ENCODE measurements around the gene CD36.
"Not testable (repeated sequence)": the region's sequence is repeated elsewhere in the genome, so short reads cannot be mapped to it uniquely, and the experiment has no call there.

The CD36 gene

DNA sequence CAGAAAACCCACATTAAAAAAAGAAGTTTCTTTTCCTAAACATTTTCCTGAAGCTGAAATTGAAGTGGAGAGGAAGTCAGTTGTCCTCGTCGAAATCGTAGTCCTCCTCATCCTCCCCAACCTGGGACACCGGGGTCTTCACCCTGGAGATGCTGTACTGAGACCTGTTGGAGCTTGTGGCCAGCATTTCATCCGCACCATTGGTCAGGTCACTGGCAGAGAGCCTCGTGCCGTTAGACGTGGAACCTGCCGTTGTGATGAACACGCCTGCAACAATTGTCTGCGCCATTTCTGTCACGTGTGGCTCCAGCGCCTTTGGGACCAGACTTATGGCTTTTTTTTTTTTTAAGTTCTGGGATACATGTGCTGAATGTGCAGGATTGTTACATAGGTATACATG is 23.8 kb downstream of the CD36 start:
- Mint-ChIP-seq H3K4me1 (no peaks in the 10 kb centered on the region), H3K9me3 (peaks cover 12% of the 10 kb centered on the region), H3K27me3 (no peaks in the 10 kb centered on the region), H3K36me3 (ENCODE audit: insufficient read depth) (no peaks in the 10 kb centered on the region), H3K27ac (ENCODE audit: low read depth) (no peak overlapping the region), H3K4me3 (no peak overlapping the region)
- ATAC-seq (replicated peaks; ENCODE audit: extremely low read depth, poor library complexity, severe bottlenecking) (no peak), DNase-seq (ENCODE audit: low spot score in 2 of 2) (no peak)

DNA sequence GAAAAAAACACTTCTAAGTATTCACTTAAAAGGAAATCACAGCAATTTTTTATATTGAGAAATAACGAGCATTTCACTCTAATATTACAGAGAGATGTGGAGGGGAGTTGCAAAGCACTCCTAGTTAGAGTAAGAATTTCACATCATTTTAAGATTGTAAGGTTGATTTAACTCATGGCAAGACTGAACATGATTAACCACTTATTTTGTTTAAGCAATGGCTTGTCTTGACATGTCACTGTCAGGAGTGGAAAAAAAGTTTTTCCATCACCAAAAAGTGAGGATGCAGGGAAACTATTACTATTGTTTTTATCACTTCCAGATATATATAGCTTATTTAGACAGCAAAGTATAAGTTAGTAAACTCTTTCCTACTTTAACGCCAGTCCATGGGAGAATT is 27.1 kb downstream of the CD36 start:
- DNase-seq (ENCODE audit: low spot score in 2 of 2) = no peak
- no peaks in the 10 kb centered on the region for H3K4me1 Mint-ChIP-seq
- H3K9me3 Mint-ChIP-seq = peaks cover 8% of the 10 kb centered on the region
- no peaks in the 10 kb centered on the region for H3K36me3 Mint-ChIP-seq (ENCODE audit: insufficient read depth)
- no peaks in the 10 kb centered on the region for H3K27me3 Mint-ChIP-seq
- H3K27ac Mint-ChIP-seq (ENCODE audit: low read depth) = no peak overlapping the region
- H3K4me3 Mint-ChIP-seq = no peak overlapping the region
- ATAC-seq (replicated peaks; ENCODE audit: extremely low read depth, poor library complexity, severe bottlenecking) = no peak

DNA sequence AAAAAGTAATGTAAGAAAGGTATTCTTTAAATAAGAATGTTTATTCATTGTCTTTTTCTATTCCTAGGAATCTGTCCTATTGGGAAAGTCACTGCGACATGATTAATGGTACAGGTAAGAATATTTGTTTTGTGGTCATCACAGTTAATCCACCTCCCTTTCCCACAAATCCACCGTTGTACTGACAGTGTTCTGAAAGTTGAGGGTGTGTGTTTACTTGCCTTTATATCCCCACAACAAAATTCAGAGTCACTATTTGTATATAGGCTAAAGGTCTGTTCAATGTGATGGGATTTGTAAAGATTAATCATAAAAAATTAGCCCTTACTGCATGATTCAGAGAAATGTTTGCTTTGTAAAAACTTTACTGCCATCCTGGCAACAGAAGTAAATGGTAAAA is 27.9 kb downstream of the CD36 start:
- Mint-ChIP-seq H3K36me3 (ENCODE audit: insufficient read depth) (no peaks in the 10 kb centered on the region), H3K9me3 (peaks cover 4% of the 10 kb centered on the region), H3K27me3 (no peaks in the 10 kb centered on the region), H3K4me1 (no peaks in the 10 kb centered on the region), H3K4me3 (no peak overlapping the region), H3K27ac (ENCODE audit: low read depth) (no peak overlapping the region)
- no peak for ATAC-seq (replicated peaks; ENCODE audit: extremely low read depth, poor library complexity, severe bottlenecking)
- DNase-seq (ENCODE audit: low spot score in 2 of 2) = no peak

DNA sequence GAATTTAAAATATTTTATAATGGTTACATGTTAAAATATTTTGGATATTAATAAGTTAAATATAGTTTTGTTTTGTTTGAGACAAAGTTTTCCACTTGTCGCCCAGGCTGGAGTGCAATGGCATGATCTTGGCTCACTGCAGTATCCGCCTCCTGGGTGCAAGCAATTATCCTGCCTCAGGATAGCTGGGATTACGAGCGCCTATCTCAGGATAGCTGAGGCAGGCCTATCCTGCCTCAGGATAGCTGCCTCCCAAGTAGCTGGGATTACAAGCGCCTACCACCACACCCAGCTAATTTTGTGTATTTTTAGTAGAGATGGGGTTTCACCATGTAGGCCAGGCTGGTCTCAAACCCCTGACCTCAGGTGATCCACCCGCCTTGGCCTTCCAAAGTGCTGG is 30.9 kb downstream of the CD36 start:
- not testable (repeated sequence) for H3K27me3 Mint-ChIP-seq; H3K4me1 Mint-ChIP-seq; H3K27ac Mint-ChIP-seq (ENCODE audit: low read depth); H3K9me3 Mint-ChIP-seq; ATAC-seq (replicated peaks; ENCODE audit: extremely low read depth, poor library complexity, severe bottlenecking); DNase-seq (ENCODE audit: low spot score in 2 of 2); H3K36me3 Mint-ChIP-seq (ENCODE audit: insufficient read depth); H3K4me3 Mint-ChIP-seq

DNA sequence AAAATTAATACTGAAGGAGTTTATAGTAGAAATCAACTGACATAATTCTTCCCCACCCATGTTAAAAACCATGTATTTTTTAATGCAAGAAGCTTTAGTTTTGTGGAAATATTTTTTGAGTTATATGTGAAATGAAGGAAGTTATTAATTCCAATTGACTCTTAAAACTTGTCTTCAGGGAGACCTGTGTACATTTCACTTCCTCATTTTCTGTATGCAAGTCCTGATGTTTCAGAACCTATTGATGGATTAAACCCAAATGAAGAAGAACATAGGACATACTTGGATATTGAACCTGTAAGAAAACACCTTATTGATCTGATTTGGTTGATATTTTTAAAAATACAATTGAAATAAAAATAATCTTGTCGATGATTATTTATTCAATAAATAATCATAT is 33.3 kb downstream of the CD36 start:
- no peak for DNase-seq (ENCODE audit: low spot score in 2 of 2)
- no peak overlapping the region for H3K27ac Mint-ChIP-seq (ENCODE audit: low read depth)
- peaks cover 3% of the 10 kb centered on the region for H3K36me3 Mint-ChIP-seq (ENCODE audit: insufficient read depth)

DNA sequence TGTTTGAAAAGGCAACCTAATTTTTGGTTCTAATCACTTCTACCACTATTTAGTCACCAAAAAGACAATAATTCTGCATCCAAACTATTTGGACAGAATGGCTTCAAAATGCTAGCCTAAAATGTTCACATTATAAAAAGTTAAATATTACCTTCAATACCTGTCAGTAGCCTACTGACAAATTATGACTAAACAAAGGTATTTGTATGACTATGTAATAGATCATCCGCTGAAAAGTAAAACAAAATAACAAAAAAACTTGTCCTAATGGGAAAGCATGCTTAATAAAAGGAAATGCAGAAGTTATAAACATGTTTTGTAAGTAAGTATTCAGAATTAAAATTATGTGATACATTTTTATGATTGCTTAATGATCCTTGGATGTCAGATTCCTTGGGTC is 36.6 kb downstream of the CD36 start:
- ATAC-seq (replicated peaks; ENCODE audit: extremely low read depth, poor library complexity, severe bottlenecking) = no peak
- H3K36me3 Mint-ChIP-seq (ENCODE audit: insufficient read depth) = peaks cover 3% of the 10 kb centered on the region
- no peak overlapping the region for H3K4me3 Mint-ChIP-seq
- no peaks in the 10 kb centered on the region for H3K27me3 Mint-ChIP-seq
- no peak overlapping the region for H3K27ac Mint-ChIP-seq (ENCODE audit: low read depth)
- no peak for DNase-seq (ENCODE audit: low spot score in 2 of 2)
- no peaks in the 10 kb centered on the region for H3K4me1 Mint-ChIP-seq
- H3K9me3 Mint-ChIP-seq = peaks cover 17% of the 10 kb centered on the region

More for the DNA sequence above, 33.3 kb downstream of the CD36 start:
- no peak for ATAC-seq (replicated peaks; ENCODE audit: extremely low read depth, poor library complexity, severe bottlenecking)
- Mint-ChIP-seq H3K9me3 (peaks cover 5% of the 10 kb centered on the region), H3K4me1 (no peaks in the 10 kb centered on the region), H3K27me3 (no peaks in the 10 kb centered on the region), H3K4me3 (no peak overlapping the region)

DNA sequence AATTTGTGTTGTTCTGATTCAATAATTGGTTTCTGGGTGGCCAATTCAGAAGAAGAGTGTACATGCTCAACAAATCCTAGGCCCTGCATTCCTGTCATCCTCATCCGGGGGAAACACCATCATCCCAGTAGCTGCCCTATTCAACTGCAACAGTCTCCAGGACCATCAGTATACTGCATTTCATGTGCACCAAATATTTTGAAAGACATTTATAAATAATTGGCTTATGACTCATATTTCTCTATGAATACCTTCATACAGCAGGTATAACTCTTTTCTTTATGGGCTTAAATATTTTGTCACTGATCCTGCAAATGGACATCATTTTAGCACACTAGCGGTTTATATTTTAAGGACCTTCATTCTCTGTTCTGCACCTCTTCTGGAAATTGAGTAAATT is 38.0 kb downstream of the CD36 start:
- no peak for ATAC-seq (replicated peaks; ENCODE audit: extremely low read depth, poor library complexity, severe bottlenecking)
- Mint-ChIP-seq H3K27ac (ENCODE audit: low read depth) (no peak overlapping the region), H3K36me3 (ENCODE audit: insufficient read depth) (peaks cover 3% of the 10 kb centered on the region), H3K4me3 (no peak overlapping the region), H3K27me3 (no peaks in the 10 kb centered on the region), H3K9me3 (peaks cover 26% of the 10 kb centered on the region), H3K4me1 (no peaks in the 10 kb centered on the region)
- no peak for DNase-seq (ENCODE audit: low spot score in 2 of 2)

GRCh38 chr7:80677629-80678028 is 39.2 kb downstream of the CD36 start:
- Mint-ChIP-seq H3K27ac (ENCODE audit: low read depth) (no peak overlapping the region), H3K9me3 (peaks cover 26% of the 10 kb centered on the region), H3K4me3 (no peak overlapping the region), H3K27me3 (no peaks in the 10 kb centered on the region), H3K36me3 (ENCODE audit: insufficient read depth) (peaks cover 3% of the 10 kb centered on the region), H3K4me1 (no peaks in the 10 kb centered on the region)
- DNase-seq (ENCODE audit: low spot score in 2 of 2) = no peak
- ATAC-seq (replicated peaks; ENCODE audit: extremely low read depth, poor library complexity, severe bottlenecking) = no peak

DNA sequence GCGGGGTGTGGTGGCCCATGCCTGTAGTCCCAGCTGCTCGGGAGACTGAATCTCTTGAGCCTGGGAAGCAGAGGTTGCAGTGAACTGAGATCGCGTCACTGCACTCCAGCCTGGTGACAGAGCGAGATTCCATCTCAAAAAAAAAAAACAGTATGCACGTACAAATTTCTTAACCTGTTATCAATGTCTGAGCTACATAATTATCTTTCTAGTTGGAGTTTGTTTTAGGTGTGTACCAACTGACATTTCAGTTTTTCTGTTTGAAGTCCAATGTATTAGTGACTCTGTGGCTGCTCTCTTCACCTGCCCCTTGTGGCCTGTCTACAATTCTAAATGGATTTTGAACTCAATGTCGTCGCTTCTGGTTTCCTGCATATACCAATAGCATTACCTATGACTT is 40.3 kb downstream of the CD36 start:
- Mint-ChIP-seq H3K27ac (ENCODE audit: low read depth) (no peak overlapping the region), H3K4me1 (no peaks in the 10 kb centered on the region), H3K9me3 (peaks cover 26% of the 10 kb centered on the region), H3K36me3 (ENCODE audit: insufficient read depth) (peaks cover 3% of the 10 kb centered on the region), H3K4me3 (no peak overlapping the region), H3K27me3 (no peaks in the 10 kb centered on the region)
- DNase-seq (ENCODE audit: low spot score in 2 of 2) (no peak), ATAC-seq (replicated peaks; ENCODE audit: extremely low read depth, poor library complexity, severe bottlenecking) (no peak)

- DNase-seq (ENCODE audit: low spot score in 2 of 2) (no peak), ATAC-seq (replicated peaks; ENCODE audit: extremely low read depth, poor library complexity, severe bottlenecking) (peak; percentile 24)
- no peak overlapping the region for H3K27ac Mint-ChIP-seq (ENCODE audit: low read depth)
- peaks cover 2% of the 10 kb centered on the region for H3K36me3 Mint-ChIP-seq (ENCODE audit: insufficient read depth)
- no peak overlapping the region for H3K4me3 Mint-ChIP-seq
- no peaks in the 10 kb centered on the region for H3K27me3 Mint-ChIP-seq
- H3K9me3 Mint-ChIP-seq = peaks cover 21% of the 10 kb centered on the region
- no peaks in the 10 kb centered on the region for H3K4me1 Mint-ChIP-seq
These were observed 41.8 kb downstream of the CD36 start for GRCh38 chr7:80679921-80680907.

GRCh38 chr7:80681272-80681885 is 42.9 kb downstream of the CD36 start:
- no peaks in the 10 kb centered on the region for H3K27me3 Mint-ChIP-seq
- ATAC-seq (replicated peaks; ENCODE audit: extremely low read depth, poor library complexity, severe bottlenecking) (no peak), DNase-seq (ENCODE audit: low spot score in 2 of 2) (no peak)
- H3K9me3 Mint-ChIP-seq = peaks cover 21% of the 10 kb centered on the region
- H3K36me3 Mint-ChIP-seq (ENCODE audit: insufficient read depth) = peaks cover 2% of the 10 kb centered on the region
- no peaks in the 10 kb centered on the region for H3K4me1 Mint-ChIP-seq
- no peak overlapping the region for H3K27ac Mint-ChIP-seq (ENCODE audit: low read depth)
- H3K4me3 Mint-ChIP-seq = no peak overlapping the region

GRCh38 chr7:80682744-80683143 is 44.3 kb downstream of the CD36 start:
- H3K9me3 Mint-ChIP-seq = peaks cover 19% of the 10 kb centered on the region
- no peaks in the 10 kb centered on the region for H3K36me3 Mint-ChIP-seq (ENCODE audit: insufficient read depth)
- DNase-seq (ENCODE audit: low spot score in 2 of 2) = no peak
- no peak for ATAC-seq (replicated peaks; ENCODE audit: extremely low read depth, poor library complexity, severe bottlenecking)
- no peak overlapping the region for H3K4me3 Mint-ChIP-seq
- no peaks in the 10 kb centered on the region for H3K27me3 Mint-ChIP-seq
- H3K27ac Mint-ChIP-seq (ENCODE audit: low read depth) = no peak overlapping the region
- H3K4me1 Mint-ChIP-seq = no peaks in the 10 kb centered on the region

DNA sequence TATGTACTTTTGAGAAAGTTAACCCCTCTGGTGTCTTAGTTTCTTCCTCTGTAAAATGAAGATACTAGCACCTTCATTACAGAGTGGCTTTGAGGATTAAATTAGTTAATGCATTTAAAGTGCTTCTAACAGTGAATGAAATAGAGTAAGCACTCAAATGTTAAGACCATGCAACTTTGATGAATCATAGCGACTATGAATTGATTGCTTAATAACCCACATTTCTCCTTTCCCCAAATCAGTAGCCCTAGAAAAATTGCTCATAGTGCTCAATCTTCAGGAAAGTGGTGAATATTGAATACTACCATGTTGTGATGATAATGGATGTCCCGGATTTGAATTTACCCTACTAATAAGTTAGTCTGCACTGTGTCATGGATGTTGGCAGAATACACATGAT is 48.1 kb downstream of the CD36 start:
- Mint-ChIP-seq H3K9me3 (peaks cover 13% of the 10 kb centered on the region), H3K4me1 (no peaks in the 10 kb centered on the region), H3K27ac (ENCODE audit: low read depth) (no peak overlapping the region), H3K27me3 (no peaks in the 10 kb centered on the region), H3K36me3 (ENCODE audit: insufficient read depth) (no peaks in the 10 kb centered on the region), H3K4me3 (no peak overlapping the region)
- DNase-seq (ENCODE audit: low spot score in 2 of 2) (no peak), ATAC-seq (replicated peaks; ENCODE audit: extremely low read depth, poor library complexity, severe bottlenecking) (no peak)

Measured in central memory CD8-positive, alpha-beta T cell (primary cell).